SK-N-SH (cell line): ENCODE data around the gene TRIM68. TPM values are rescaled to one million over a fixed set of nuclear protein-coding genes. Genes with fewer than 3 reads are reported as not detected.
A peak's percentile ranks its signal among the peaks of the same experiment; 100 is the strongest.

Experiments
- CTCF ChIA-PET: fragments of 300-600, 350-600 bp; formaldehyde crosslinking; extraction: SDS; loops from one replicate; lab custom pipeline; 2021; lab: Yijun Ruan, JAX
- POLR2A ChIA-PET: fragments of 350-600 bp; sonication (Branson Sonifier 250); formaldehyde crosslinking; extraction: SDS; loops from one replicate; lab custom pipeline; 2020; ENCODE audit warnings: antibody characterized with exemption, inconsistent platforms; lab: Yijun Ruan, JAX
- DNase-seq: peaks from one replicate; pipeline ENCODE4 v3.0.0; 2012
- H2AFZ ChIP-seq: fragments of 200-600 bp; sonication (generic); 2 replicates; pipeline ENCODE4 v1.8.1; 2016; ENCODE audit warnings: antibody characterized with exemption, mild to moderate bottlenecking, low read depth
- H3F3A ChIP-seq: fragments of 200-600 bp; sonication (generic); replicated peaks from 2 replicates; pipeline ENCODE3; 2016; ENCODE audit warnings: antibody characterized with exemption, mild to moderate bottlenecking; ENCODE audit not compliant: insufficient read depth
- H3K27ac ChIP-seq, 2 experiments: fragments of 200-500 bp in 1 of 2; fragments of 200-600 bp in 1 of 2; sonication (Bioruptor generic) in 1 of 2; sonication (generic), shearing (Covaris generic) in 1 of 2; 2 replicates each; pipeline versions ENCODE4 v1.5.1 to v1.6.1; 2014 to 2016; ENCODE audit warnings: low read depth in 2 of 2, inconsistent platforms in 1 of 2, low read length in 1 of 2, mild to moderate bottlenecking in 1 of 2, mixed read lengths in 1 of 2
- H3K27me3 ChIP-seq: fragments of 200-600 bp; sonication (generic), shearing (Covaris generic); 2 replicates; pipeline ENCODE4 v1.6.1; 2016; ENCODE audit warnings: mixed run types; ENCODE audit not compliant: insufficient read depth
- H3K36me3 ChIP-seq, 2 experiments: fragments of 200-500 bp in 1 of 2; fragments of 200-600 bp in 1 of 2; sonication (Bioruptor generic) in 1 of 2; sonication (generic) in 1 of 2; replicated peaks in 1 of 2; 2 replicates each; pipeline versions ENCODE3 to v1.5.1; 2014 to 2016; ENCODE audit warnings: low read length in 1 of 2, mild to moderate bottlenecking in 1 of 2; ENCODE audit not compliant: insufficient read depth in 2 of 2, control insufficient read depth in 1 of 2
- H3K4me1 ChIP-seq, 2 experiments: fragments of 200-500 bp in 1 of 2; fragments of 200-600 bp in 1 of 2; sonication (Bioruptor generic) in 1 of 2; sonication (generic), shearing (Covaris generic) in 1 of 2; 2 replicates each; pipeline versions ENCODE4 v1.5.1 to v1.6.1; 2014 to 2016; ENCODE audit warnings: low read depth in 1 of 2, low read length in 1 of 2, mixed run types in 1 of 2; ENCODE audit not compliant: insufficient read depth in 2 of 2, control insufficient read depth in 1 of 2
- H3K4me2 ChIP-seq: fragments of 200-600 bp; sonication (generic), shearing (Covaris generic); 2 replicates; pipeline ENCODE4 v1.6.1; 2017; ENCODE audit warnings: mixed run types
- H3K4me3 ChIP-seq, 2 experiments: fragments of 200-500 bp in 1 of 2; fragments of 200-600 bp in 1 of 2; sonication (Bioruptor generic) in 1 of 2; sonication (generic), shearing (Covaris generic) in 1 of 2; 2 replicates each; pipeline versions ENCODE4 v1.5.1 to v1.8.1; 2014 to 2016; ENCODE audit warnings: low read depth in 2 of 2, inconsistent platforms in 1 of 2, low read length in 1 of 2, mild to moderate bottlenecking in 1 of 2, mixed read lengths in 1 of 2, moderate library complexity in 1 of 2
- H3K79me2 ChIP-seq: fragments of 200-600 bp; sonication (generic); 2 replicates; pipeline ENCODE4 v1.8.1; 2017; ENCODE audit warnings: mild to moderate bottlenecking; ENCODE audit not compliant: insufficient read depth
- H3K9ac ChIP-seq: fragments of 200-600 bp; sonication (generic); 2 replicates; pipeline ENCODE4 v1.6.1; 2017; ENCODE audit warnings: mixed run types
- H3K9me2 ChIP-seq: fragments of 200-600 bp; sonication (generic); 2 replicates; pipeline ENCODE4 v1.6.1; 2017; ENCODE audit warnings: mixed run types
- H3K9me3 ChIP-seq: fragments of 200-600 bp; sonication (generic); 2 replicates; pipeline ENCODE4 v1.6.1; 2017; ENCODE audit warnings: mixed run types, mild to moderate bottlenecking, moderate library complexity
- H4K20me1 ChIP-seq: fragments of 200-600 bp; sonication (generic); 2 replicates; pipeline ENCODE4 v1.6.1; 2017; ENCODE audit warnings: mild to moderate bottlenecking, mixed run types; ENCODE audit not compliant: insufficient read depth
- CTCF ChIP-seq: fragments of 200-600 bp; sonication (generic); IDR thresholded peaks from 2 replicates; pipeline ENCODE4 v1.6.1; 2017; ENCODE audit warnings: antibody characterized with exemption, mild to moderate bottlenecking, moderate library complexity
- ELF1 ChIP-seq: IDR thresholded peaks from 2 replicates; pipeline ENCODE4 v1.4.0; 2012
- FOXM1 ChIP-seq: IDR thresholded peaks from 2 replicates; pipeline ENCODE4 v1.4.0; 2012; ENCODE audit warnings: low read depth, mild to moderate bottlenecking
- GATA2 ChIP-seq: sonication (generic); formaldehyde crosslinking; IDR thresholded peaks from 2 replicates; pipeline ENCODE4 v1.5.0; 2020; ENCODE audit warnings: mild to moderate bottlenecking, missing genetic modification reagents
- NFIC ChIP-seq: IDR thresholded peaks from 2 replicates; pipeline ENCODE4 v1.4.0; 2012; ENCODE audit warnings: borderline replicate concordance
- NRF1 ChIP-seq: IDR thresholded peaks from 2 replicates; pipeline ENCODE4 v1.6.1; 2012; ENCODE audit warnings: low read depth, mild to moderate bottlenecking, low read length
- RAD21 ChIP-seq: IDR thresholded peaks from 2 replicates; pipeline ENCODE4 v1.6.1; 2012; ENCODE audit warnings: mild to moderate bottlenecking, low read length
- REST ChIP-seq: IDR thresholded peaks from 2 replicates; pipeline ENCODE4 v1.6.1; 2012; ENCODE audit warnings: mild to moderate bottlenecking, low read depth, low read length, moderate library complexity
- RXRA ChIP-seq: IDR thresholded peaks from 2 replicates; pipeline ENCODE4 v1.4.0; 2012; ENCODE audit warnings: low read depth, mild to moderate bottlenecking, borderline replicate concordance
- SMC3 ChIP-seq: IDR thresholded peaks from 2 replicates; pipeline ENCODE4 v1.6.1; 2012; ENCODE audit warnings: low read depth, low read length, improper control_type of control experiment
- TEAD4 ChIP-seq: IDR thresholded peaks from 2 replicates; pipeline ENCODE4 v1.4.0; 2012; ENCODE audit warnings: mild to moderate bottlenecking, borderline replicate concordance; ENCODE audit not compliant: insufficient read depth
- WGBS: methylation state at CpG from one replicate; pipeline ENCODE4 v1.1.6; 2017; ENCODE audit warnings: low lambda C conversion rate; 5-methylcytosine and 5-hydroxymethylcytosine counted together
- polyA plus RNA-seq, 3 experiments: library from polyadenylated mRNA; depleted of rRNA; stranded (reverse); fragments of >200 nt; gene quantifications; 2 replicates each; pipeline ENCODE4 v1.2.3, GENCODE V29; 2012

The TRIM68 gene
- polyA plus RNA-seq, 1 of the 3 experiments (the other 2 are of a cell fraction) = 4.9 TPM

DNA sequence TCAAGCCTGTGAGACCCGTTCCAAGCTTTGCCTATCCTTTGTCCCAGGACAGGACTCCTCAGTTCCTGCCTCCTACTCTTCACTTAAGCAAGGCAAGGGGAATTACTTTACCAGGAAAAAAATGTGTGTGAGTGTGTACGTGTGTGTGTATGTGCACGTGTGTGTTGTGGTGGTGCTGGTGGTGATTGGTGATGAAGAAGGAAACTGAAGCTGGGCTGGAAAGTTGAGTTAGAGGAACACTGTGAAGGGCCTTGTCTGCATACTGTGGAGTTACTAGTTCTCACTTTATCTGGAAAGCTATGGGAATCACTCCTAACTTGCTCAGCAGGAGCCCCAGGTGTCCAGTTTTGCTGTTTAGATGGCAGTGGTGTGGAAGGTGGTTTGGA is 29.6 kb upstream of the TRIM68 start:
- Histone ChIP-seq H4K20me1 (no peaks in the 10 kb centered on the region), H3K36me3 (no peaks in the 10 kb centered on the region), H3K4me1 (no peaks in the 10 kb centered on the region; a peak in 1 of 4 replicates), H3K4me3 (no peak overlapping the region), H3K9me2 (no peaks in the 10 kb centered on the region), H3K79me2 (no peaks in the 10 kb centered on the region), H3K9me3 (no peaks in the 10 kb centered on the region), H3K4me2 (no peak overlapping the region), H3K9ac (no peak overlapping the region), H3K27me3 (peaks cover 24% of the 10 kb centered on the region), H3F3A (no peaks in the 10 kb centered on the region)
- CTCF ChIA-PET = interaction anchor here (0.7 to 2.9 kb wide), 15 partner anchors 9 to 450 kb away, joined by 3 to 44 read pairs (median 5); no protein-coding TSS in a partner anchor
- DNase-seq = no peak
- POLR2A ChIA-PET = no interaction called here
- WGBS = 6% methylated on average over 3 of the region's 3 CpGs
- no peak for TF ChIP-seq REST
- TF ChIP-seq CTCF = no peak
- no peak for TF ChIP-seq FOXM1
- TF ChIP-seq GATA2 (CRISPR knock-in tag) = no peak
- TF ChIP-seq, all 33 proteins: peak for 0
- Histone ChIP-seq H2AFZ (no peak overlapping the region), H3K27ac (no peak overlapping the region)

GRCh38 chr11:4636962-4637661 is 29.1 kb upstream of the TRIM68 start, which contains the start of gene OR51D1:
Gene OR51D1, plus strand, starts transcription at chr11:4637477. Its CDS starts 2,314 bp downstream, at chr11:4639791.
- peak within 1 kb of the TSS in 1 of 2 experiments; percentile 50; a peak in 1 of 4 replicates for H3K4me3 ChIP-seq
- H3K4me2 ChIP-seq = no peak within 1 kb of the TSS
- peak; percentile 88 for TF ChIP-seq SMC3
- peak; percentile 81 for TF ChIP-seq CTCF
- no peak for TF ChIP-seq ELF1
- no peak for TF ChIP-seq TEAD4
- TF ChIP-seq RAD21 = peak; percentile 75
- TF ChIP-seq RXRA = no peak
- no peak for TF ChIP-seq NFIC
- TF ChIP-seq NRF1 = 0 out of 2 replicates have a peak, but pooled peaks have one; percentile 7

More at GRCh38 chr11:4636962-4637661, 29.1 kb upstream of the TRIM68 start, which contains the start of gene OR51D1:
- H4K20me1 ChIP-seq = no peaks in the 10 kb centered on the region
- H3K36me3 ChIP-seq = no peaks in the 10 kb centered on the region
- H3K9me2 ChIP-seq = no peaks in the 10 kb centered on the region
- CTCF ChIA-PET = interaction anchor here (0.6 to 2.9 kb wide), 37 partner anchors 10 to 1726 kb away, joined by 3 to 44 read pairs (median 4); partner anchors contain the start of gene MMP26
- POLR2A ChIA-PET = no interaction called here
- H2AFZ ChIP-seq = no peak within 1 kb of the TSS
- no peaks in the 10 kb centered on the region for H3F3A ChIP-seq
- peaks cover 24% of the 10 kb centered on the region for H3K27me3 ChIP-seq
- WGBS = 10% methylated on average over 13 of the region's 21 CpGs
- H3K9ac ChIP-seq = no peak within 1 kb of the TSS
- H3K4me1 ChIP-seq = no peaks in the 10 kb centered on the region; a peak in 1 of 4 replicates
- DNase-seq = peak; percentile 64
- no peak within 1 kb of the TSS for H3K27ac ChIP-seq
- no peaks in the 10 kb centered on the region for H3K79me2 ChIP-seq
- no peaks in the 10 kb centered on the region for H3K9me3 ChIP-seq
